Left lobe of liver (tissue), 2 donors: ENCODE results near the gene MUS81. TPM values are rescaled to one million over a fixed set of nuclear protein-coding genes. Genes with fewer than 3 reads are reported as not detected.

ENCODE experiments used
- ATAC-seq: fragments of 200-7000 bp; cut with Tn5 transposase; one replicate; pipeline ENCODE4 v1.9.1; 2020; ENCODE audit warnings: mild to moderate bottlenecking, moderate library complexity
- DNase-seq: peaks from one replicate; pipeline ENCODE4 v3.0.0-alpha.2; 2020; ENCODE audit warnings: low spot score
- total RNA-seq: library from RNA; stranded (reverse); gene quantifications from one replicate; pipeline ENCODE4 v1.2.1, GENCODE V29; 2021
- donor health status: DM: no; HTN: no; CAD: no; lungs with moderate emphysema.
- donor health status: DM: no; HTN: yes; CAD: no.

Gene MUS81
- total RNA-seq, 1 donor from 2014 or later: 14.3 TPM

DNA sequence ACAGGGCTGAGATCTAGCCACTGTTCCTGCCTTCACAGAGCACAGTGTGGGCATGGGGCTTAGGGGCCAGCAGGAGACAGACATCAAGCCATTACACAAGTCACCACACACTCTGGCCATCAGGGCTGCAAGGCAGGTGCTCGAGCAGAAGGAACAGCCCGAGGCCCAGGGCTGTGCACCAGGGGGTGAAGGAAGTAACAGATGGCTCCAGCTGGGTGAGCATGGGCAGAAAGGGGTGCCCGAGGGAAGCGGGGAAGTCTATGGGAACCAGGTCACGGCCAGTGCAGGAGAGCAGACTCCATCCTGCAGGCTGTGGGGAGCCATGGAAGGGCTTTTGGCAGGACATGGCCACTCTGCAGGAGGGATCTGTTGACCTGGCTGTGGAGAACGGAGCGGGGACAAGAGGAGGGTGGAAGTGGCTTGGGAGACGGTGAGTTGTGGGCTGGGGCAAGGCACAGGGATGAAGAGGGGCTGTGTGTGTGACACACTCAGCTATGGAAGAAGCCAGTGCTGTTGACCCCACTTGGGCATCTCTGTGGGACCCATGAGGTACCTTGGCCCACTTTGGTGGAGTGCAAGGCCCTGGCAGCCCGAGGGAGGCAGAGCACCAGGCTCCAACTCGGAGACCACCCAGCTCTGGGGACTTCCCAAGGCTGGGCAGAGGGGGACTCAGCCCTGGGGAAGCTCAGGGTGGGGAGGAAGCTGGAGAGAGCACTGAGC is 55.0 kb downstream of the MUS81 start:
- ATAC-seq (no peak), DNase-seq (no peak)

DNA sequence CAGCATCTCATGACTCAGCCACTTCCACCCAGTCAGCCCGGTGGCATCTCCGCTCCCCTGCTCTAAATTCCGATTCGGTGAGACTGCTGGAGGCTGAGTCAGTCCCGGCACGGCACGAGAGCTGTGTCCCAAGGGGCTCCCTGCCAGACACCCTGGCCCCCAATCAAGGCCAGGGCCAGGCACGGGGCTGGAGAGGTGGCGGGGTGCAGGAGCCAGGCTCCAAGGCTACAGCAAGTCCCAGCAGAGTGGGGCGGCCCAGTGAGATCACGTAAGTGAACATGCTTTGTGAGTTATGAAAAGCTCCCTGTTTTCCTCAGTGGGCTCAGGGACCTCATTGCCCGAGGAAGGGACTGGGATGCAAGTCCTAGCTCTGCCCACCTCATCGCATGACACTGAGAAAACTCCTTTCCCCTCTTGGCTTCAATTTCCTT is 55.6 kb downstream of the MUS81 start:
- DNase-seq: no peak
- no peak for ATAC-seq

Other genes starting within 250 kb of the MUS81 start
- 85.4 TPM for gene MAP3K11, start 246.2 kb upstream of the MUS81 start, total RNA-seq
- 16.8 TPM for gene PCNX3, start 244.7 kb upstream of the MUS81 start, total RNA-seq
- 29.5 TPM for gene SIPA1, start 222.3 kb upstream of the MUS81 start, total RNA-seq
- 34.3 TPM for gene RELA, start 197.5 kb upstream of the MUS81 start, total RNA-seq
- gene KAT5, start 148.2 kb upstream of the MUS81 start, total RNA-seq: 19.4 TPM
- 24.2 TPM for gene RNASEH2C, start 139.6 kb upstream of the MUS81 start, total RNA-seq
- gene AP5B1, start 79.5 kb upstream of the MUS81 start, total RNA-seq: 13.4 TPM
- 0.23 TPM for gene OVOL1, start 73.4 kb upstream of the MUS81 start, total RNA-seq
- gene SNX32, start 26.5 kb upstream of the MUS81 start, total RNA-seq: not detected
- gene CFL1, start 2.3 kb upstream of the MUS81 start, total RNA-seq: 240 TPM
- gene EFEMP2, start 12.4 kb downstream of the MUS81 start, total RNA-seq: 6.0 TPM
- 0.63 TPM for gene CTSW, start 19.4 kb downstream of the MUS81 start, total RNA-seq
- 20.3 TPM for gene FIBP, start 28.0 kb downstream of the MUS81 start, total RNA-seq
- gene CCDC85B, start 30.2 kb downstream of the MUS81 start, total RNA-seq: 7.9 TPM
- gene FOSL1, start 40.0 kb downstream of the MUS81 start, total RNA-seq: 0.53 TPM
- gene C11orf68, start 58.6 kb downstream of the MUS81 start, total RNA-seq: 13.6 TPM
- 31.0 TPM for gene DRAP1, start 59.0 kb downstream of the MUS81 start, total RNA-seq
- gene TSGA10IP, start 85.0 kb downstream of the MUS81 start, total RNA-seq: not detected
- gene SART1, start 101.3 kb downstream of the MUS81 start, total RNA-seq: 14.6 TPM
- 12.7 TPM for gene EIF1AD, start 141.7 kb downstream of the MUS81 start, total RNA-seq
- gene BANF1, start 142.1 kb downstream of the MUS81 start, total RNA-seq: 67.3 TPM
- not detected for gene CST6, start 151.6 kb downstream of the MUS81 start, total RNA-seq
- not detected for gene CATSPER1, start 166.0 kb downstream of the MUS81 start, total RNA-seq
- gene GAL3ST3, start 188.7 kb downstream of the MUS81 start, total RNA-seq: not detected
- 79.6 TPM for gene SF3B2, start 191.9 kb downstream of the MUS81 start, total RNA-seq
- 5.8 TPM for gene PACS1, start 209.8 kb downstream of the MUS81 start, total RNA-seq